ENCODE results near the gene OBSL1. TPM values are rescaled to one million over a fixed set of nuclear protein-coding genes. Genes with fewer than 3 reads are reported as not detected.

Gene OBSL1
- total and polyA plus RNA-seq, 4 donors: 14.2 to 35.3 (median 27.3) TPM

DNA sequence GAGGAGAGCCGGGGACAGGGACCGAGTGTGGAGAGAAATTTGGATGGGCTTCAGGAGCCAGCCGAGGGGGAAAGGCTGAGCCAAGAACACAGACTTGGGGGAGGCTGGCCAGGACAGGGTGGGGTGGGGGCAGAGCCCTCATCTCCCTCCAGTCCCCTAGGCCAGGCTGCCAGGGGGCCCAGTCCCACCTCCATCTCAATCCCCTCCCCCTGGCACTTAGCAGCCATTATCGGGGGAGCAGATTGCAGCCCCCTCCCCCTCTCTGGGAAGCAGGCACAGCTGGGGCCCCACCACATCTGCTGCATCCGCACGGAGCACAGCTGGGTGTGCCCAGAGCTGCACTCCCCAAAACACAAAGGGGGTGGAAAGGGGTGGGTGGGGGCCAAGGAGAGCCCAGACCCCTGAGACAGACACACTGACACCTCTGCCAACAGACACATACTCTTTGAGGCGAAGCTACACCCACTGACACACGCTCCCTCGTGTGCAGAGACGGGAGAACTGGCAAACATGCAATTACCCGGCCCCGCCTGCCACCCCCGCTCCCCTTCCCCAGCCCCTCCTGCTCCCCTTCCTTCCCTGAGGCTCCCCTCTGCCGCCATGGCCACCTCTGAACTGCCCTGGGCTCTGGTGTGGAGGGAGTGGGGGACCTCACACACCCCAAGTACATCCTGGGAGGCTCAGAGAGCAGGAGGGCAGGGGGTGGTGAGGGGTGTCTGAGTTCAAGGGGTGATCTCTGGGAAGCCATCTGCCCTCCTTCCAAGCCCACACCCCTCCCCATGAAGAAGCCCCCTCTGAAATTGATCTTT, 62.2 kb downstream of the OBSL1 start:
- no peak overlapping the region for H3K27ac ChIP-seq (ENCODE audit: low read depth in 1 of 2, low read length in 2 of 2)
- H3K9ac ChIP-seq (ENCODE audit: low read depth in 1 of 2, low read length in 2 of 2): no peak overlapping the region
- no peaks in the 10 kb centered on the region for H3K27me3 ChIP-seq (ENCODE audit: control insufficient read depth in 4 of 4, insufficient read depth in 4 of 4, low read length in 3 of 4)
- H3K9me3 ChIP-seq (ENCODE audit: control insufficient read depth in 4 of 4, low read length in 3 of 4): no peaks in the 10 kb centered on the region
- DNase-seq (ENCODE audit: low spot score): peak; percentile 63
- peaks cover 0 to 9% (median 6%) of the 10 kb centered on the region in 4 donors for H3K4me1 ChIP-seq (ENCODE audit: control insufficient read depth in 4 of 4, insufficient read depth in 4 of 4, low read length in 3 of 4)
- TF ChIP-seq, protein P1, sequence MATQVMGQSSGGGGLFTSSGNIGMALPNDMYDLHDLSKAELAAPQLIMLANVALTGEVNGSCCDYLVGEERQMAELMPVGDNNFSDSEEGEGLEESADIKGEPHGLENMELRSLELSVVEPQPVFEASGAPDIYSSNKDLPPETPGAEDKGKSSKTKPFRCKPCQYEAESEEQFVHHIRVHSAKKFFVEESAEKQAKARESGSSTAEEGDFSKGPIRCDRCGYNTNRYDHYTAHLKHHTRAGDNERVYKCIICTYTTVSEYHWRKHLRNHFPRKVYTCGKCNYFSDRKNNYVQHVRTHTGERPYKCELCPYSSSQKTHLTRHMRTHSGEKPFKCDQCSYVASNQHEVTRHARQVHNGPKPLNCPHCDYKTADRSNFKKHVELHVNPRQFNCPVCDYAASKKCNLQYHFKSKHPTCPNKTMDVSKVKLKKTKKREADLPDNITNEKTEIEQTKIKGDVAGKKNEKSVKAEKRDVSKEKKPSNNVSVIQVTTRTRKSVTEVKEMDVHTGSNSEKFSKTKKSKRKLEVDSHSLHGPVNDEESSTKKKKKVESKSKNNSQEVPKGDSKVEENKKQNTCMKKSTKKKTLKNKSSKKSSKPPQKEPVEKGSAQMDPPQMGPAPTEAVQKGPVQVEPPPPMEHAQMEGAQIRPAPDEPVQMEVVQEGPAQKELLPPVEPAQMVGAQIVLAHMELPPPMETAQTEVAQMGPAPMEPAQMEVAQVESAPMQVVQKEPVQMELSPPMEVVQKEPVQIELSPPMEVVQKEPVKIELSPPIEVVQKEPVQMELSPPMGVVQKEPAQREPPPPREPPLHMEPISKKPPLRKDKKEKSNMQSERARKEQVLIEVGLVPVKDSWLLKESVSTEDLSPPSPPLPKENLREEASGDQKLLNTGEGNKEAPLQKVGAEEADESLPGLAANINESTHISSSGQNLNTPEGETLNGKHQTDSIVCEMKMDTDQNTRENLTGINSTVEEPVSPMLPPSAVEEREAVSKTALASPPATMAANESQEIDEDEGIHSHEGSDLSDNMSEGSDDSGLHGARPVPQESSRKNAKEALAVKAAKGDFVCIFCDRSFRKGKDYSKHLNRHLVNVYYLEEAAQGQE (IDR thresholded peaks at IDR 0.05): no peak
- TF ChIP-seq, protein P2, sequence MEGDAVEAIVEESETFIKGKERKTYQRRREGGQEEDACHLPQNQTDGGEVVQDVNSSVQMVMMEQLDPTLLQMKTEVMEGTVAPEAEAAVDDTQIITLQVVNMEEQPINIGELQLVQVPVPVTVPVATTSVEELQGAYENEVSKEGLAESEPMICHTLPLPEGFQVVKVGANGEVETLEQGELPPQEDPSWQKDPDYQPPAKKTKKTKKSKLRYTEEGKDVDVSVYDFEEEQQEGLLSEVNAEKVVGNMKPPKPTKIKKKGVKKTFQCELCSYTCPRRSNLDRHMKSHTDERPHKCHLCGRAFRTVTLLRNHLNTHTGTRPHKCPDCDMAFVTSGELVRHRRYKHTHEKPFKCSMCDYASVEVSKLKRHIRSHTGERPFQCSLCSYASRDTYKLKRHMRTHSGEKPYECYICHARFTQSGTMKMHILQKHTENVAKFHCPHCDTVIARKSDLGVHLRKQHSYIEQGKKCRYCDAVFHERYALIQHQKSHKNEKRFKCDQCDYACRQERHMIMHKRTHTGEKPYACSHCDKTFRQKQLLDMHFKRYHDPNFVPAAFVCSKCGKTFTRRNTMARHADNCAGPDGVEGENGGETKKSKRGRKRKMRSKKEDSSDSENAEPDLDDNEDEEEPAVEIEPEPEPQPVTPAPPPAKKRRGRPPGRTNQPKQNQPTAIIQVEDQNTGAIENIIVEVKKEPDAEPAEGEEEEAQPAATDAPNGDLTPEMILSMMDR (IDR thresholded peaks at IDR 0.05; ENCODE audit: low read depth, low read length, missing input control): no peak
- TF ChIP-seq, protein P3, sequence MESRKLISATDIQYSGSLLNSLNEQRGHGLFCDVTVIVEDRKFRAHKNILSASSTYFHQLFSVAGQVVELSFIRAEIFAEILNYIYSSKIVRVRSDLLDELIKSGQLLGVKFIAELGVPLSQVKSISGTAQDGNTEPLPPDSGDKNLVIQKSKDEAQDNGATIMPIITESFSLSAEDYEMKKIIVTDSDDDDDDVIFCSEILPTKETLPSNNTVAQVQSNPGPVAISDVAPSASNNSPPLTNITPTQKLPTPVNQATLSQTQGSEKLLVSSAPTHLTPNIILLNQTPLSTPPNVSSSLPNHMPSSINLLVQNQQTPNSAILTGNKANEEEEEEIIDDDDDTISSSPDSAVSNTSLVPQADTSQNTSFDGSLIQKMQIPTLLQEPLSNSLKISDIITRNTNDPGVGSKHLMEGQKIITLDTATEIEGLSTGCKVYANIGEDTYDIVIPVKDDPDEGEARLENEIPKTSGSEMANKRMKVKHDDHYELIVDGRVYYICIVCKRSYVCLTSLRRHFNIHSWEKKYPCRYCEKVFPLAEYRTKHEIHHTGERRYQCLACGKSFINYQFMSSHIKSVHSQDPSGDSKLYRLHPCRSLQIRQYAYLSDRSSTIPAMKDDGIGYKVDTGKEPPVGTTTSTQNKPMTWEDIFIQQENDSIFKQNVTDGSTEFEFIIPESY (IDR thresholded peaks at IDR 0.05): no peak
- TF ChIP-seq JUND (IDR thresholded peaks at IDR 0.05): no peak
- no peak for TF ChIP-seq TAF1 (conservative IDR thresholded peaks at IDR 0.05)
- TF ChIP-seq, protein P4, sequence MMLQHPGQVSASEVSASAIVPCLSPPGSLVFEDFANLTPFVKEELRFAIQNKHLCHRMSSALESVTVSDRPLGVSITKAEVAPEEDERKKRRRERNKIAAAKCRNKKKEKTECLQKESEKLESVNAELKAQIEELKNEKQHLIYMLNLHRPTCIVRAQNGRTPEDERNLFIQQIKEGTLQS (IDR thresholded peaks at IDR 0.05): no peak
- no peak for TF ChIP-seq FOXA1 (IDR thresholded peaks at IDR 0.05)
- TF ChIP-seq EGR1 (IDR thresholded peaks at IDR 0.05; ENCODE audit: low read depth in 2 of 2): no peak
- TF ChIP-seq GABPA (IDR thresholded peaks at IDR 0.05 in 1 of 2, conservative IDR thresholded peaks at IDR 0.05 in 1 of 2): no peak
- no peak for TF ChIP-seq NR2F2 (IDR thresholded peaks at IDR 0.05)
- TF ChIP-seq RAD21 (IDR thresholded peaks at IDR 0.05): no peak
- no peak for TF ChIP-seq YY1 (IDR thresholded peaks at IDR 0.05)
- TF ChIP-seq, protein P5, sequence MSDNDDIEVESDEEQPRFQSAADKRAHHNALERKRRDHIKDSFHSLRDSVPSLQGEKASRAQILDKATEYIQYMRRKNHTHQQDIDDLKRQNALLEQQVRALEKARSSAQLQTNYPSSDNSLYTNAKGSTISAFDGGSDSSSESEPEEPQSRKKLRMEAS (IDR thresholded peaks at IDR 0.05): no peak
- no peak for TF ChIP-seq FOXA2 (IDR thresholded peaks at IDR 0.05)
- no peak for TF ChIP-seq RXRA (IDR thresholded peaks at IDR 0.05)
- no peak for TF ChIP-seq HNF4G (IDR thresholded peaks at IDR 0.05)
- TF ChIP-seq SP1 (IDR thresholded peaks at IDR 0.05): no peak
- 31% methylated on average over 14 of the region's 14 CpGs for WGBS
- peaks cover 5 to 21% (median 9%) of the 10 kb centered on the region in 4 donors for H3K36me3 ChIP-seq (ENCODE audit: control insufficient read depth in 4 of 4, insufficient read depth in 3 of 4, low read depth in 1 of 4, low read length in 3 of 4)
- H3K4me3 ChIP-seq (ENCODE audit: low read depth in 1 of 3, low read length in 3 of 3): no peak overlapping the region

All from liver (tissue), 9 donors.